NCI-H1694 (cell line): Measurements from ENCODE around the gene STYX.
"Not testable (repeated sequence)": the region's sequence is repeated elsewhere in the genome, so short reads cannot be mapped to it uniquely, and the experiment has no call there.

Experiments used
- DNase-seq: peaks from one replicate; lab custom pipeline; 2025; lab: John Stamatoyannopoulos, UW

STYX gene

DNA sequence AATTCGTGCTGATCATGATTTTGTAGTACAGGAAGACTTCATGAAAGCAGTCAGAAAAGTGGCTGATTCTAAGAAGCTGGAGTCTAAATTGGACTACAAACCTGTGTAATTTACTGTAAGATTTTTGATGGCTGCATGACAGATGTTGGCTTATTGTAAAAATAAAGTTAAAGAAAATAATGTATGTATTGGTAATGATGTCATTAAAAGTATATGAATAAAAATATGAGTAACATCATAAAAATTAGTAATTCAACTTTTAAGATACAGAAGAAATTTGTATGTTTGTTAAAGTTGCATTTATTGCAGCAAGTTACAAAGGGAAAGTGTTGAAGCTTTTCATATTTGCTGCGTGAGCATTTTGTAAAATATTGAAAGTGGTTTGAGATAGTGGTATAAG is 2.5 kb upstream of the STYX start:
- DNase-seq = not testable (repeated sequence)

DNA sequence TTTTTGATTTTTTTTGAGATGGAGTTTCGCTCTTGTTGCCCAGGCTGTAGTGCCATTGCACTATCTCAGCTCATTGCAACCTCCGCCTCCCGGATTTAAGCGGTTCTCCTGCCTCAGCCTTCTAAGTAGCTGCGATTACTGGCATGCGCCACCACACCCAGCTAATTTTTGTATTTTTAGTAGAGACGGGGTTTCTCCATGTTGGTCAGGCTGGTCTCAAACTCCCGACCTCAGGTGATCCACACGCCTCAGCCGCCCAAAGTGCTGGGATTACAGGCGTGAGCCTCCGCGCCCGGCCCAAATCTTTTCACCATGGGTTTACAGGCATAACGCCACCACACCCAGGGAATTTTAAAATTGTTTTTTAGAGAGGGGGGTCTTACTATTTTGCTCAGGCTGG is 931 bp upstream of the STYX start:
- not testable (repeated sequence) for DNase-seq

DNA sequence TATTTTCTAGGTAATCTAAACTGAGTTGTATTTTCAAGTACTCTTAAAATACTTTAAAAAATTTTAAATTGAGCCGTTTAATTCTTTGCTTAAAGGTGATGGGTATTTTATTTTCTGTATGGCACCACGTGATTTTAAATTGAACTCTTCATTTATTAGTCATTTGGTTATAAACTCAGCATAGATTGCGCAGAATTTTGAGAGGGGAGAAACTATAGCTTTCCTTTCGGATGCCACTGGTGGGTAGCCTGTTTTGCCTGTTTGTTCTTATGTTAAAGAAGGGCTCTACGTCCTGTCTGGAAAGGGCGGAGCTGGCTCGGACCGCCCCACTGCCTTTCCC is 411 bp upstream of the STYX start:
- no peak for DNase-seq

DNA sequence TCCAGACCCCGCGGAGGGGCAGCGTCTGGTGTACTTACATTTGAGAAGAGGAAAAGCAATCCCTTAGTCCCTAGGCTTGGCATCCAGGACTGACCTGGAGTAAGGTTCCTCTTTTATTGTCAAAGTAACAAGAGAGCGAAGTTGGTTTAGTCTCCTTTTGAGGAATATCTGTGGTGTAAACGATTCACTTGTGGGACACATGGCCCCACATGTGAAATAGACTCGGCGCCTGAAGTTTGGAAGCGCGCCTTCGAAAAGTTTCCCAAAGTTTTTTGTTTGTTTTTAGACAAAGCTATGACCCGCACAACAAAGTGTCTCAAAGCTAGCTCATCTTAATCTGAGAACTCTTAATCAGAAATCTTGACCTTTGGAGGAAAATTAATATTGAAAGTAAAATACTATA is 744 bp downstream of the STYX start:
- no peak for DNase-seq

DNA sequence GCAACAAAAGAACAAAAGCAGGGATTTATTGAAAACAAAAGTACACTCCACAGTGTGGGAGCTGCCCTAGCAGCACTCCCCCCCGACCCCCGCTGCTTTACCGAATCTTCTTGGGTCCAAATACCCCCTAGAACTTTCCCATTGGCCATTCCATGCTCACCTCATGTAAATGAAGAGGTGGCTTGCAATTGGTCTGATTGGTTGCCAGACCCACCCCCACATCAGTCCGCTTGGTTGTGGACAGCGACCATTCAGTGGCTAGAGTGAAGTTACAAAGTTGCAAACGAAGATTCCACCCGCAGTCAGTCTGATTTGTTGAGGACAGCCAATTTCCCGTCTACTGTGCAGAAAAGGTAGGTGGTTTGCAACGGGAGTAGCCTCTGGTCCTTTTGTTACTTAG is 3.9 kb downstream of the STYX start:
- no peak for DNase-seq

DNA sequence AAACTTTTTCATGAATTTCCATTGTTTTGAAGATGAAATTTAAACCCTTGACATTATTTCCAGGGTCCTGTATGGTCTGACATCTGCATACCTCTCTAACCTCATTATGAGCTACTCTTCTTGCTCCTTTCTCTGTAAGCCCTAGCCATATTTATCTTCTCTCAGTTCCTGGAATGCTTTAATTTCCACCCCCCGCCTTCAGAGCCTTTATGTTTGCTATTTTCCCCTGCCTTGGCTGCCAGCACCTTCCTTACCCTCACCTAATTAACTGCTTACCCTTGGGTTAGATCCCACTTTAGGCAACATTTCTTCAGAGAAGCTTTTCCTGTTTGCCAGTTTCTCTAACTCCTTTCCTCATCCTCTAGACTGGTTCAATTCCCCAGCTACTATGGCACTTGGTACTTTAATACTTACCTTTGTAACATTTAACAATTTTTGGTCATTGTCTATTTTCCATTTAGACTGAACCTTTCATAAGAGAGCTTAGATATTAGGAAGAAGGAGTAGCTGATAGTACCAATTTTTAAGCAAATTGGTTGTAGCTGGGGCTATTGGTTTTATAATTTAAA is 6.0 kb downstream of the STYX start:
- DNase-seq = no peak

DNA sequence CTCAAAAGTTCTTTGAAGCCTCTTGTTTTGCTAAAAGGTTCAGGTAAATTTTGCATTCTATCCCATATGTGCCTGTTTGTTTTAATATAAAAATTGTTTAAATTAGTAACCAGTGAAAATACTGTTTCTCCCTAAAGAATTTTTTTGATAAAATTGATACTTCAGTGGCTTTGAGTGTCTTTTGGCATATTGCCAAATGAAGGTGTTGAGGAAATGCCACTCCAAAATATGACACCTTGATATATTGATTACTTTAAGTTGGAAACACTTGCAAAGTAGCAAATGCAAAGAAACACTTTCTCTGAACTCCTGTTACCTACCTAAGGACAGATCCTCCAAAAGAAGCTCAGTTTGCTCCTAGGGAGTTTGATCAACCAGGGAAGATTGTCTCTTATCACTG is 8.4 kb downstream of the STYX start:
- no peak for DNase-seq

DNA sequence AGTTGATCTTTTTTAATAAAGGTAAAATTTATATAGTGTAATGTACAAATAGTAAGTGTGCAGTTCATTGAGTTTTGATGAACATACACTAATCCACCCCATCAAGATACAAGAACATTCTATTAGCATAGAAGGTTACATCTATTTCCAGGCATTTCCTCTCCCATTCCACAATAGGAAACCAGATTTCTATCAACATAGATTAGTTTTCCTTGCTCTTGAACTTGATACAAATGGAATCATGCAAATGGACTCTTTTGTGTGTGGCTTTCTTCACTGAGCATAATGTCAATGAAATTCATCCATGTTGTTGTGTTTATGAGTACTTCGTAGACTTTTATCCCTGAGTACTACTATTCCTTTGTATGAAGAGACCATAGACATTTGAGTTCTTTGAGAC is 10.8 kb downstream of the STYX start:
- DNase-seq = no peak

DNA sequence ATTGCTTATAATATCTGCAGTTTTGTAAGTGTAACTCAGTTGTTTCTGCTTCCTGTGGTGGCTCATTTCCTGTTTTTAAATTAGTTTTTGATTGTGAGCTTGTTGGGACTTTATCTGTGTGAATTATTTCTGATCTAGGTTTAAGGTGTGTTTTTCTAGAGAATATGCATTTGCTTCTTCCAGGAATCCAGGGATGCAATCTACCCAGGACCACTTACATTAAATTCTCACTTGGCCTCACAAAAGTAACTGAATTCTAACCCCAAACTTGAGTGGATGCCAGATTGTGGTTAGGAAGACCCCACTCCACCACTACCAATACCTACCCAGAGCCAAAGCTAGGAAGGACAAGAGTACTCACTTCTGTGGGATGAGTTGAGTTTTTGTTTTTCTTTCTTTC is 11.9 kb downstream of the STYX start:
- no peak for DNase-seq

DNA sequence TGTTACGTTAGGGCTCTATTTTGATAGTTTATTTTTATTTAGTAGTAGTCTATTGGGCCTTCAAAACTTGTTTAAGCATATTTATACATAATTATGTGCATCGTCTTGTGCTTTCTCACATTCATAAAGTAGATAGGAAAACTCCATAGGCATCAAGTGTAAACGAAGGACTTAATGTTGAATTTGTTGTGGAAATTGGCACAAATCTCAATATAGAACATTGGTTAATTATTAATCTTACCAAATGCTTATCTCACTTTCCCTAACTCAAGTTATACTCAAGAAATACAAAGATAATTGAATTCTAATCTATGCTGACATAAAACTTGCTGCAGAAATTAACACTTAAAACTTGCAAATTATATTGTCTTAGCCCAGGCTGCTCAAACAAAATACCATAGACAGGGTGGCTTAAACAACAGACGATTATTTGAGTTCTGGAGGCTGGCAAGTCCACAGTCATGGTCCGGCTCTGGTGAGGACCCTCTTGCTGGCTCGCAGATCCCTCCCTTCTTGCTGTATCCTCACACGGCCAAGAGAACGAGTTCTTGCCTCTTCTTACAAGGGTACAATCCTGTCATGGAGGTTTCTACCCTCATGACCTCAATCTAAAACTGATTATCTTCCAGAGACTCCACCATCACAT is 18.8 kb downstream of the STYX start:
- DNase-seq = no peak

DNA sequence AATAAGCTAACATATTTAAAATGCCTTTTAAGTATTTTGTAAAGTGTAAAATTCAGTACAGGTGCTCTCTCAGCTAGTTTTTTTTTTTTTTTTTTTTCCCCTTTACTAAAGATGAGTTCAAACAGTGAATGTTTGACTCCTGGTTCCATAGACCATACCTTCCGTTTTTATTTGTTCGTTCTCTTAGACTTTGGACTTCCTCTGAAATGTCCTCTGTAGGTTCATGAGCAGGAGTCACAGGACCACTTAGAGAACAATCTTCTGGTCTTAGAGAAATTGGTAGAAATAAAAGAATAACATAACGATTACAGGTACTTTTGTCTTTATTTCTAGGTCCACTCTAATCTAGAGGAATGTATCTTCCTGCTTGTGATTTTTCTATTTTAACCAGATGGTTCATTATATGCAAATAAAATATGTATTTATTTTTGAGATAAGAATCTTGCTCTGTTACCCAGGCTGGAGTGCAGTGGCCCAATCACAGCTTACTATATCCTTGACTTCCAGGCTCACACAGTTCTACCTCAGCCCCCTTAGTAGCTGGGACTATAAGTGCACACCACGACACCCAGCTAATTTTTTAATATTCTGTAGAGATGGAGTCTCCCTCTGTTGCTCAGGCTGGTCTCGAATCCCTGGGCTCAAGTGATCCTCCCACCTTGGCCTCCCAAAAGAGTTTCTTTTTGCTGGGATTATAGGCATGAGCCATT is 25.8 kb downstream of the STYX start:
- no peak for DNase-seq

DNA sequence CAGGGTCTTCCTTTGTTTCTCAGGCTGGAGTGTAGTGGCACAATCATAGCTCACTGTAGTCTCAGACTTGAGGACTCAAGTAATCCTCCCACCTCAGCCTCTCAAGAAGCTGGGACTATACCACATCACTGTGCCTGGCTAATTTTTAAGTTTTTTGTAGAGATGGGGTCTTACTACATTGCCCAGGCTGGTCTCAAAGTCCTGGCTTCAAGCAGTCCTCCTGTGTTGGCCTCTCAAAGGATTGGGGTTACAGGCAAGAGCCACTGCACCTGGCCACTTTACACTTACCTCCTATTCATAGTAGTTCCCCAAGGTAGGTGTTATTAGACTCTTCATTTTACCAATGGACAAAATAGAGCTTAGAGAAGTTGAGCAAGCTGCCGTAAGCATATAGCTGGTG is 29.2 kb downstream of the STYX start:
- no peak for DNase-seq

DNA sequence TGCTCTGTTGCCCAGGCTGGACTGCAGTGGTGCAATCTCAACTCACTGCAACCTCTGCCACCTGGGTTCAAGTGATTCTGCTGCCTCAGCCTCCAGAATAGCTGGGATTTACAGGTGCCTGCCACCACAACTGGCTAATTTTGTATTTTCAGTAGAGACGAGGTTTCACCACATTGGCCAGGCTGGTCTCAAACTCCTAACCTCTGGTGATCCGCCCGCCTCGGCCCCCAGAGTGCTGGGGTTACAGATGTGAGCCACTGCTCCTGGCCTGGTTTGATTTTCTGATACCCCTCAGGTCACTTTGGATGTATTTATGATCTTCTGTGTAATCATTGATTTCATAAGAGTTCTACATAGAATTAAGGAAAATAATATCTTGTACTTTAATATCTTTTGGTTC is 33.0 kb downstream of the STYX start:
- DNase-seq = not testable (repeated sequence)

DNA sequence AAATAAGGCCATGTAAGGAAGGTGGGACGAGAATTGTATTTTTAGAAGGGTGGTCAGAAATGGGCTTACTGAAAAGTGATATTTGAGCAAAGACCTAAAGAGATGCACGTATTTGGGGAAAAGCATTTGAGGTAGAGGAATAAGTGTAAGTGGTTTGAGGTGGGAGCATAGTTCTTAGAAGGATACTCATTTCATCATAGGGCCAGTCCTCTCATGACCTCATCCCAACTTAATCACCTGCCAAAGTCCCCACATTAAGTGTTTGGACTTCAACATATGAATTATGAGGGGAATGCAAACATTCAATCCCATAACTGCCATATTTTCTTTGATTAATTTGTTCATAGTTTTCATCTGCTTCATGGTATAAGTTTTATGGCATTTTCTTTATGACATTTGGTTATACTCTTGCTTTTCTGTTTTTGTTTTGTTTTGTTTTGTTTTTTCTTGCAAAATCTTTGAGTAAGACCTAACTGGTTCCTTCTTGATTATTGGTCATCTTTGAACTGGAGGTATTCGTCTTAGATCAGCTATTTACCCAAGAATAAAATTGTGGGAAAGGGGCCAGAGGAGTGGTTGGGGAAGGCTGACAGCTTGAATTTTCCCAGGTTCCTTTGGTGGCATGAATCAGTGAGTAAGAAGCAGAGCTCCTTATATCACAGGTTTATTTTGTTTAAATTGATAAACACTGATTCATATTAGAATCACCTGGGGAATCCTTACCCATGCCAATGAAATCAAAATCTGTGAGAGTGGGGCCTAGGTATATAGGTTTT is 37.3 kb downstream of the STYX start:
- no peak for DNase-seq

DNA sequence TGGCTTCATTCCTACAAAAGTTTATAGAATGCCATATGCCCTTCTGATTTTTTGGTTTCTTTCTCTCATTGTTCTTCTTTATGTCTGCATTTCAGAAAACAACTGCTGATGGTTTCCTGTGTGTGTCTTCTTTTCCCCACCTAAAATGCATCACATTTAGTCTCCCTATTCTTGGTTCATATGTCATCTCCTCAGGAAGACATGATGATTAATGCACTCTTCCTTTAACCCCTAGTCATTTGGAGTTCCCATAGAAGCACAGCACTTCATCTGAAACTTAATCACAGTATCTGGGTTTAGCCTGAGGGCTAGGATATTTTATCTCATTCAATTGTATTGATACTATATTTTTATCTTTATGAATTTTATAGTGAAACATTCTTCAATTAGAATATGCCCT is 39.9 kb downstream of the STYX start:
- DNase-seq = no peak

DNA sequence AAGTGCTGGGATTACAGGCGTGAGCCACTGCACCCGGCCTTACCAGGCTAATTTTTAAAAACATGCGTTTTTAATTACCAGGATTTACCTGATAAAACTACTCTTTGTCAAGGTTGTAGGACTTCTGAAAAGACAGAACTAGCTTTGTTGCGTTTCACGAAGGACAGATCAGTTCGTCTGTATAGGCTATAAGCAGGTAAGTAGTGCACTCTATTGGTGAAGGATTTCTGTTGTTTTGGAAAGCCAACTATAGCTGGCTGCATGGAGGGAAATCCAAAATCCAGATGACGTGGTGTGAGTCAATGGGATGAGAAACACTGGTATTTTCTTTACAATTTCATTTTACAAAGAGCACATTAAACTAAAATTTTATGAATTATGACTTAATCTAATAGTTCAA is 46.9 kb downstream of the STYX start:
- DNase-seq = no peak

DNA sequence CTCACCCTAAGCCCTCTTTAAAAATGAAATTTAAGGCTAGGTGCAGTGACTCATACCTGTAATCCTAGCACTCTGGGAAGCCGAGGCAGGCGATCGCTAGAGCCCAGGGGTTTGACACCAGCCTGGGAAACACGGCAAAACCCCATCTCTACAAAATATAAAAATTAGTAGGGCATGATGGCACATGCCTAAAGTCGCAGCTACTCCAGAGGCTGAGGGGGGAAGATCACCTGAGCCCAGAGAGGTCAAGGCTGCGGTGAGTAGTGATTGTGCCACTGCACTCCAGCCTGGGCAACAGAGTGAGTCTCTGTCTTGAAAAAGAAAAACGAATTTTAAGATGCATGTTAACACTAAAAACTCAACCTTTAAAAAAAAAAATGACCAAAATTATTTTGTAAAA is 48.7 kb downstream of the STYX start:
- no peak for DNase-seq

DNA sequence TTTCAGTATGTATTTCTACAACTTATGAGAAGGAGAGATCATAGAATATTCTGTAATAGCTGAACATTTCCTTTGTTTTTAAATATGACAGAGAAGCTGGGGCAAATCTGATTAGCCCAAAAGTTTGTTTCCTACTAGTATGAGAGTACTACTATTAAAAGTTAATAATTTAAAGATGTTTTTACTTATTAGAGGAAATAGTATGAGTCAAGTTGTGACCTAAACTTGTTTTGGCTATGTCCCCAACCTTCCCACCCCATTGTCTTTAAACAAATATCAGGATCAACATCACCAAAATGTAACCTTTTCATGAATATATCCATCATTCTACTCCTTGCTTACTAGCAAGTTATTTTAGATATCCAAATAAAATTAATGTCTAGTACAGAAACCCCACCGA is 50.9 kb downstream of the STYX start:
- no peak for DNase-seq

DNA sequence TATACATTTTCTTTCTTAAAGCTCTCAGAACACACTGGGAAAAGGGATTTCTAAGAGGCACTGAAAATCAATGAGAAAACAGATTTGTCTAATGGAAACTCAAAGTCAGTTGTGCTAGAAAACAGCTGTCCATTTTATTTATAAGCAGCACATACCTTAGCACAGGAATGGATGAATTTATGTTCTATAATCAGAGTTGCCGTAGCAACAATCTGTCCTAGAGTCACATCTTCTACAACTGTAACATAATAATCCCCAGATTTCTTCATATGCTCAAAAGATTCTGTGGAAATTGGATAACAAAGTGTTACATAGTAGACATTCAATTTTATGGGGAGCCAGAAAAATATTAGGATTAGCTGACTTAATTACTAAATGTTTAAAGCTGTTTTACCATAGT is 51.7 kb downstream of the STYX start:
- no peak for DNase-seq

DNA sequence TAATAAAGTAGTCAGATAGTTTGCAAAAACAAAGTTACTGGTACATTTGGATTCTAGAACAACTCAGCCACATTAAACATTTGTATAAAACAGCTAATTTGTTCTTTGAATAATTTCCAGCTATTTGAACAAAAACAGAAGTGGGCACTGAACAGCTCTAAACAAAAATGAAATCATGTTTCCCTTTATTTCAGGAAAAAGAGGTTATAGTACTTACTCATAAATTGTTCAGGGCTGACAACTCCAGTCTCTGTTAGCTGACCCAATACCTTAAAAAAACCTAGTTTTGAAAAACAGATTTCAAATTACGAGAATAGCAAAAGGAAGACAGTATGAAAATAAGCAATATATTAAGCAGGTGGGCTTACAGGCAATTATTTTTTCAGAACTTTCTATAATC is 53.2 kb downstream of the STYX start:
- DNase-seq = no peak

DNA sequence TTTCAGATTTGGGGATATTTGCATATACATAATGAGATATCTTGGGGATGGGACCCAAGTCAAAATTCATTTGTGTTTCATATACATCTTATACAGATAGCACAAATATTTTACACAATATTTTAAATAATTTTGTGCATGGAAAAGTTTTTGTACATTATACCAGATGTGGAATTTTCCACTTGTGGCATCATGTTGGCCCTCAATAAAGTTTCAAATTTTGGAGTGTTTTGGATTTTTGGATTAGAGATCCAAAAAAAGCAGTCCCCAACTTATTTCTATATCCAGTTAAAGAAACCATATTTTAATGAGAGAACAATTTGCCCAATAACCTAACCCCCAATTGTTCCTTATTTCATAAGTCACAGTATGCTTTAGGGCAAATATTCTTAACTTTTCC is 56.9 kb downstream of the STYX start:
- no peak for DNase-seq

DNA sequence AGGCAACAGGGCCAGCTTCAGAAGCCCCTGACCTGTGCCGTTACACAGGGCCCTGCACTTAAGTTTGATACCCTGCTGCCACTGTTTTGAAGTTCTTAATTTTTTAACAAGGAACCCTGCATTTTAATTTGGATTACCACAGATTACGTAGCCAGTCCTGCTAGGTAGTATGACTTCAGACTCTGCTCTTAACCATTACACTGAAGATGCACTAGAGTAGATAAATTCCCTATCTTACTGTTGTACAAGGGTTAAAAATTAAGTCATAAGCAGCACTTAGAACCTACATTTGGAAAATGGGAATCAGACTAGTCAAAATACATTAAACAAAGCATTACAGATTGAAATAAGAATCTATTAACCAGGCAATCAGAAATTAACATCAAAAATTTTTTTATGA is 59.2 kb downstream of the STYX start:
- DNase-seq = no peak
